HepG2 (cell line): ENCODE data around the gene RHBG. TPM values are rescaled to one million over a fixed set of nuclear protein-coding genes. Genes with fewer than 3 reads are reported as not detected.
A peak's percentile ranks its signal among the peaks of the same experiment; 100 is the strongest.

ENCODE experiments used
- AGO2 ChIP-seq: fragments of 200-400 bp; formaldehyde crosslinking; optimal IDR thresholded peaks from 2 replicates; pipeline ENCODE3; 2017; ENCODE audit warnings: mild to moderate bottlenecking, low read depth, low read length, moderate library complexity
- FOXJ3 ChIP-seq: sonication (generic); formaldehyde crosslinking; IDR thresholded peaks from 2 replicates; pipeline ENCODE4 v1.4.0; 2020; ENCODE audit warnings: missing genetic modification reagents, mild to moderate bottlenecking, borderline replicate concordance
- HNF4G ChIP-seq, 2 experiments: sonication (generic) in 1 of 2; formaldehyde crosslinking in 1 of 2; IDR thresholded peaks; 2 replicates each; pipeline versions ENCODE4 v1.4.0 to v1.6.1; 2011 to 2020; ENCODE audit warnings: borderline replicate concordance in 2 of 2, low read depth in 2 of 2, mild to moderate bottlenecking in 2 of 2, low read length in 1 of 2, missing genetic modification reagents in 1 of 2, moderate library complexity in 1 of 2
- HOXA3 ChIP-seq: sonication (generic); formaldehyde crosslinking; IDR thresholded peaks from 2 replicates; pipeline ENCODE4 v1.5.0; 2020; ENCODE audit warnings: missing genetic modification reagents
- HOXA5 ChIP-seq: sonication (generic); formaldehyde crosslinking; IDR thresholded peaks from 2 replicates; pipeline ENCODE4 v1.4.0; 2020; ENCODE audit warnings: missing genetic modification reagents
- IRF2 ChIP-seq: IDR thresholded peaks from 2 replicates; pipeline ENCODE4 v1.6.1; 2018; ENCODE audit warnings: missing genetic modification reagents, missing compliant biosample characterization
- MED1 ChIP-seq: sonication (generic); formaldehyde crosslinking; IDR thresholded peaks from 2 replicates; pipeline ENCODE4 v1.4.0; 2020; ENCODE audit warnings: missing genetic modification reagents
- PCBP2 ChIP-seq: fragments of 200-400 bp; formaldehyde crosslinking; optimal IDR thresholded peaks from 2 replicates; pipeline ENCODE3; 2018; ENCODE audit warnings: low read length, low read depth; ENCODE audit not compliant: poor library complexity, severe bottlenecking
- RBFOX2 ChIP-seq: fragments of 200-400 bp; formaldehyde crosslinking; IDR thresholded peaks from 2 replicates; pipeline ENCODE4 v1.6.1; 2017; ENCODE audit warnings: low read depth, mild to moderate bottlenecking, low read length
- RFXANK ChIP-seq: IDR thresholded peaks from 2 replicates; pipeline ENCODE4 v1.6.1; 2016
- SOX5 ChIP-seq: IDR thresholded peaks from 2 replicates; pipeline ENCODE4 v1.6.1; 2016; ENCODE audit warnings: borderline replicate concordance
- TBP ChIP-seq: sonication (generic); formaldehyde crosslinking; IDR thresholded peaks from 2 replicates; pipeline ENCODE4 v1.5.0; 2020; ENCODE audit warnings: missing genetic modification reagents
- THYN1 ChIP-seq: sonication (generic); formaldehyde crosslinking; IDR thresholded peaks from 2 replicates; pipeline ENCODE4 v1.8.1; 2023; ENCODE audit warnings: low read depth, mild to moderate bottlenecking, moderate library complexity, missing genetic modification reagents, borderline replicate concordance
- ZNF138 ChIP-seq: sonication (generic); formaldehyde crosslinking; IDR thresholded peaks from 2 replicates; pipeline ENCODE4 v1.5.0; 2020; ENCODE audit warnings: mild to moderate bottlenecking, low read depth, missing genetic modification reagents
- ZNF343 ChIP-seq: sonication (generic); formaldehyde crosslinking; IDR thresholded peaks from 2 replicates; pipeline ENCODE4 v1.4.0; 2020; ENCODE audit warnings: mild to moderate bottlenecking, missing genetic modification reagents
- ZNF430 ChIP-seq: sonication (generic); formaldehyde crosslinking; IDR thresholded peaks from 2 replicates; pipeline ENCODE4 v1.9.0; 2021; ENCODE audit warnings: mild to moderate bottlenecking, missing genetic modification reagents
- ZNF615 ChIP-seq: sonication (generic); formaldehyde crosslinking; IDR thresholded peaks from 2 replicates; pipeline ENCODE4 v1.5.0; 2020; ENCODE audit warnings: mild to moderate bottlenecking, missing genetic modification reagents, borderline replicate concordance
- ZNF772 ChIP-seq: sonication (generic); formaldehyde crosslinking; IDR thresholded peaks from 2 replicates; pipeline ENCODE4 v1.5.0; 2020; ENCODE audit warnings: mild to moderate bottlenecking, missing genetic modification reagents
- polyA plus RNA-seq, 8 experiments: library from polyadenylated mRNA; depleted of rRNA in 3 of 8; stranded (reverse) in 7 of 8; unstranded in 1 of 8; fragments of >200 nt; fragmentation: Illumina TruSeq in 4 of 8; extraction: Trizol in 4 of 8; gene quantifications; 2 replicates each; pipeline versions ENCODE4 v1.2.1 to v1.2.3, GENCODE V29; 2011 to 2016; ENCODE audit warnings: low read depth in 4 of 8, missing spikeins in 1 of 8, mixed read lengths in 1 of 8; ENCODE audit not compliant: insufficient read depth in 1 of 8
- total RNA-seq, 5 experiments: library from RNA; depleted of rRNA; stranded (reverse); fragments of >200 nt; fragmentation: Illumina TruSeq; extraction: Trizol; gene quantifications; 2 replicates each; pipeline ENCODE4 v1.2.3, GENCODE V29; 2016; ENCODE audit warnings: low read depth in 1 of 5
- TF ChIP-seq, protein P1 (sequence below): IDR thresholded peaks from 2 replicates; pipeline ENCODE4 v1.6.1; 2016; ENCODE audit warnings: missing compliant biosample characterization, missing genetic modification reagents, borderline replicate concordance
- TF ChIP-seq, protein P2 (sequence below): sonication (generic); formaldehyde crosslinking; conservative IDR thresholded peaks from 2 replicates; pipeline ENCODE4 v1.4.0; 2020; ENCODE audit warnings: mild to moderate bottlenecking, missing genetic modification reagents, moderate library complexity
- TF ChIP-seq, protein P3 (sequence below): sonication (generic); formaldehyde crosslinking; IDR thresholded peaks from 2 replicates; pipeline ENCODE4 v1.4.0; 2020; ENCODE audit warnings: missing genetic modification reagents
- TF ChIP-seq, protein P4 (sequence below): sonication (generic); formaldehyde crosslinking; IDR thresholded peaks from 2 replicates; pipeline ENCODE4 v1.4.0; 2020; ENCODE audit warnings: mild to moderate bottlenecking, missing genetic modification reagents
- TF ChIP-seq, protein P5 (sequence below): sonication (generic); formaldehyde crosslinking; IDR thresholded peaks from 2 replicates; pipeline ENCODE4 v1.4.0; 2020; ENCODE audit warnings: missing genetic modification reagents

The RHBG gene
- total and polyA plus RNA-seq, 2 of the 13 experiments (the other 11 are each of a cell fraction or from before 2014, with no cell fraction given), result 61.8 to 73.5 TPM

DNA sequence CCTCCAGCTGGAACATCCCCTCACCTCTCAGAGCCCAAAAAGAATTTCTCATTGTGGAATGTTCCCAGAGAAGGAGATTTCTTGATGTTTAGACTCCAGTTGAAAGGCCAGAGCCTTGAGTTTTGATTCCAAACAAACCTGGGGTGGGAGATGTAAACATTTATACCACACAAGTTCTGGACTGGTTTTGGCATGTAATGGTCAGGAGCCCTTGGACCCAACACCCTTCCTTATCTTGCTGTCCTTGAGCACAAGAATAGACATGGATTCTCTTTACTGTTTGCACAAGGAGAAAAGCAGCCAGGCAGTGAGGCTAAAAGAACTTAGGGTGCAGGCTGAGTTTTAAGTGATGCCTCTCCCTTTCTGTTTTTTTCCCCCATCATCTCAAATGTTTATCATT, 4.5 kb downstream of the RHBG start (continued):
- TF ChIP-seq FOXJ3 (CRISPR knock-in tag) (peak; percentile 47; the same call in 1 of the 2 replicates), ZNF615 (CRISPR knock-in tag) (no peak), ZNF772 (CRISPR knock-in tag) (0 out of 2 replicates have a peak, but pooled peaks have one; percentile 26), AGO2 (peak; percentile 20), RBFOX2 (peak; percentile 66), HOXA5 (CRISPR knock-in tag) (0 out of 2 replicates have a peak, but pooled peaks have one; percentile 15), ZNF138 (CRISPR knock-in tag) (no peak), TBP (CRISPR knock-in tag) (no peak), MED1 (CRISPR knock-in tag) (peak; percentile 69), THYN1 (CRISPR knock-in tag) (no peak), ZNF430 (CRISPR knock-in tag) (no peak), RFXANK (CRISPR knock-in tag) (no peak), SOX5 (CRISPR knock-in tag) (peak; percentile 11; the same call in 1 of the 2 replicates), HNF4G (IDR thresholded peaks at IDR 0.05; ENCODE audit: borderline replicate concordance, low read depth, low read length) (0 out of 2 replicates have a peak, but pooled peaks have one; percentile 24), HNF4G (CRISPR knock-in tag; IDR thresholded peaks at IDR 0.05; ENCODE audit: borderline replicate concordance, low read depth) (no peak), ZNF343 (CRISPR knock-in tag) (no peak), IRF2 (CRISPR knock-in tag) (0 out of 2 replicates have a peak, but pooled peaks have one; percentile 20), HOXA3 (peak; percentile 50; the same call in 1 of the 2 replicates), PCBP2 (no peak)
- TF ChIP-seq, protein P1, sequence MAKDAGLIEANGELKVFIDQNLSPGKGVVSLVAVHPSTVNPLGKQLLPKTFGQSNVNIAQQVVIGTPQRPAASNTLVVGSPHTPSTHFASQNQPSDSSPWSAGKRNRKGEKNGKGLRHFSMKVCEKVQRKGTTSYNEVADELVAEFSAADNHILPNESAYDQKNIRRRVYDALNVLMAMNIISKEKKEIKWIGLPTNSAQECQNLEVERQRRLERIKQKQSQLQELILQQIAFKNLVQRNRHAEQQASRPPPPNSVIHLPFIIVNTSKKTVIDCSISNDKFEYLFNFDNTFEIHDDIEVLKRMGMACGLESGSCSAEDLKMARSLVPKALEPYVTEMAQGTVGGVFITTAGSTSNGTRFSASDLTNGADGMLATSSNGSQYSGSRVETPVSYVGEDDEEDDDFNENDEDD (CRISPR knock-in tag), result no peak
- TF ChIP-seq, protein P2, sequence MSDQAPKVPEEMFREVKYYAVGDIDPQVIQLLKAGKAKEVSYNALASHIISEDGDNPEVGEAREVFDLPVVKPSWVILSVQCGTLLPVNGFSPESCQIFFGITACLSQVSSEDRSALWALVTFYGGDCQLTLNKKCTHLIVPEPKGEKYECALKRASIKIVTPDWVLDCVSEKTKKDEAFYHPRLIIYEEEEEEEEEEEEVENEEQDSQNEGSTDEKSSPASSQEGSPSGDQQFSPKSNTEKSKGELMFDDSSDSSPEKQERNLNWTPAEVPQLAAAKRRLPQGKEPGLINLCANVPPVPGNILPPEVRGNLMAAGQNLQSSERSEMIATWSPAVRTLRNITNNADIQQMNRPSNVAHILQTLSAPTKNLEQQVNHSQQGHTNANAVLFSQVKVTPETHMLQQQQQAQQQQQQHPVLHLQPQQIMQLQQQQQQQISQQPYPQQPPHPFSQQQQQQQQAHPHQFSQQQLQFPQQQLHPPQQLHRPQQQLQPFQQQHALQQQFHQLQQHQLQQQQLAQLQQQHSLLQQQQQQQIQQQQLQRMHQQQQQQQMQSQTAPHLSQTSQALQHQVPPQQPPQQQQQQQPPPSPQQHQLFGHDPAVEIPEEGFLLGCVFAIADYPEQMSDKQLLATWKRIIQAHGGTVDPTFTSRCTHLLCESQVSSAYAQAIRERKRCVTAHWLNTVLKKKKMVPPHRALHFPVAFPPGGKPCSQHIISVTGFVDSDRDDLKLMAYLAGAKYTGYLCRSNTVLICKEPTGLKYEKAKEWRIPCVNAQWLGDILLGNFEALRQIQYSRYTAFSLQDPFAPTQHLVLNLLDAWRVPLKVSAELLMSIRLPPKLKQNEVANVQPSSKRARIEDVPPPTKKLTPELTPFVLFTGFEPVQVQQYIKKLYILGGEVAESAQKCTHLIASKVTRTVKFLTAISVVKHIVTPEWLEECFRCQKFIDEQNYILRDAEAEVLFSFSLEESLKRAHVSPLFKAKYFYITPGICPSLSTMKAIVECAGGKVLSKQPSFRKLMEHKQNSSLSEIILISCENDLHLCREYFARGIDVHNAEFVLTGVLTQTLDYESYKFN (CRISPR knock-in tag), result peak; percentile 73
- TF ChIP-seq, protein P3, sequence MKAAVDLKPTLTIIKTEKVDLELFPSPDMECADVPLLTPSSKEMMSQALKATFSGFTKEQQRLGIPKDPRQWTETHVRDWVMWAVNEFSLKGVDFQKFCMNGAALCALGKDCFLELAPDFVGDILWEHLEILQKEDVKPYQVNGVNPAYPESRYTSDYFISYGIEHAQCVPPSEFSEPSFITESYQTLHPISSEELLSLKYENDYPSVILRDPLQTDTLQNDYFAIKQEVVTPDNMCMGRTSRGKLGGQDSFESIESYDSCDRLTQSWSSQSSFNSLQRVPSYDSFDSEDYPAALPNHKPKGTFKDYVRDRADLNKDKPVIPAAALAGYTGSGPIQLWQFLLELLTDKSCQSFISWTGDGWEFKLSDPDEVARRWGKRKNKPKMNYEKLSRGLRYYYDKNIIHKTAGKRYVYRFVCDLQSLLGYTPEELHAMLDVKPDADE (CRISPR knock-in tag), result no peak
- TF ChIP-seq, protein P4, sequence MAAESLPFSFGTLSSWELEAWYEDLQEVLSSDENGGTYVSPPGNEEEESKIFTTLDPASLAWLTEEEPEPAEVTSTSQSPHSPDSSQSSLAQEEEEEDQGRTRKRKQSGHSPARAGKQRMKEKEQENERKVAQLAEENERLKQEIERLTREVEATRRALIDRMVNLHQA (CRISPR knock-in tag), result no peak
- TF ChIP-seq, protein P5, sequence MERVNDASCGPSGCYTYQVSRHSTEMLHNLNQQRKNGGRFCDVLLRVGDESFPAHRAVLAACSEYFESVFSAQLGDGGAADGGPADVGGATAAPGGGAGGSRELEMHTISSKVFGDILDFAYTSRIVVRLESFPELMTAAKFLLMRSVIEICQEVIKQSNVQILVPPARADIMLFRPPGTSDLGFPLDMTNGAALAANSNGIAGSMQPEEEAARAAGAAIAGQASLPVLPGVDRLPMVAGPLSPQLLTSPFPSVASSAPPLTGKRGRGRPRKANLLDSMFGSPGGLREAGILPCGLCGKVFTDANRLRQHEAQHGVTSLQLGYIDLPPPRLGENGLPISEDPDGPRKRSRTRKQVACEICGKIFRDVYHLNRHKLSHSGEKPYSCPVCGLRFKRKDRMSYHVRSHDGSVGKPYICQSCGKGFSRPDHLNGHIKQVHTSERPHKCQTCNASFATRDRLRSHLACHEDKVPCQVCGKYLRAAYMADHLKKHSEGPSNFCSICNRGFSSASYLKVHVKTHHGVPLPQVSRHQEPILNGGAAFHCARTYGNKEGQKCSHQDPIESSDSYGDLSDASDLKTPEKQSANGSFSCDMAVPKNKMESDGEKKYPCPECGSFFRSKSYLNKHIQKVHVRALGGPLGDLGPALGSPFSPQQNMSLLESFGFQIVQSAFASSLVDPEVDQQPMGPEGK (CRISPR knock-in tag), result 0 out of 2 replicates have a peak, but pooled peaks have one; percentile 14
